Stimulated activated CD8-positive, alpha-beta memory T cell treated with anti-CD3 and anti-CD28 coated beads, Interleukin-12 subunit alpha, Interleukin-12 subunit beta, amount 100 ng/mL, for 1 hour (primary cell): Measurements from ENCODE around the gene HSBP1L1.
"Not testable (repeated sequence)": the region's sequence is repeated elsewhere in the genome, so short reads cannot be mapped to it uniquely, and the experiment has no call there.

Experiments
- DNase-seq: peaks from one replicate; pipeline ENCODE4 v3.0.0-alpha.2; 2020; ENCODE audit warnings: low read depth

Gene HSBP1L1

GRCh38 chr18:79945118-79946042 is 19.1 kb upstream of the HSBP1L1 start:
- no peak for DNase-seq

- no peak for DNase-seq
Observed at GRCh38 chr18:79947054-79947755, 17.2 kb upstream of the HSBP1L1 start.

GRCh38 chr18:79947881-79948610 is 16.4 kb upstream of the HSBP1L1 start:
- DNase-seq, result no peak

GRCh38 chr18:79948719-79949411 is 15.6 kb upstream of the HSBP1L1 start:
- DNase-seq, result no peak

GRCh38 chr18:79949697-79950487 is 14.6 kb upstream of the HSBP1L1 start:
- no peak for DNase-seq

- DNase-seq, result no peak
Observed at GRCh38 chr18:79950515-79951341, 13.7 kb upstream of the HSBP1L1 start.

GRCh38 chr18:79951545-79952455 is 12.6 kb upstream of the HSBP1L1 start, which contains the start of gene SLC66A2:
SLC66A2 (minus strand) TSS chr18:79951653; CDS start chr18:79950926, 727 bp downstream.
- peak; percentile 91 for DNase-seq

GRCh38 chr18:79952456-79952995 is 11.9 kb upstream of the HSBP1L1 start:
- DNase-seq, result no peak

- DNase-seq, result no peak
Observed at GRCh38 chr18:79952996-79953559, 11.4 kb upstream of the HSBP1L1 start.

GRCh38 chr18:79953971-79954651 is 10.3 kb upstream of the HSBP1L1 start:
- DNase-seq, result no peak

GRCh38 chr18:79954791-79955190 is 9.7 kb upstream of the HSBP1L1 start:
- no peak for DNase-seq

- no peak for DNase-seq
Observed at GRCh38 chr18:79955302-79956075, 9.0 kb upstream of the HSBP1L1 start.

- no peak for DNase-seq
Observed at GRCh38 chr18:79956276-79956675, 8.2 kb upstream of the HSBP1L1 start.

GRCh38 chr18:79958981-79959380 is 5.5 kb upstream of the HSBP1L1 start:
- no peak for DNase-seq

GRCh38 chr18:79960161-79960801 is 4.2 kb upstream of the HSBP1L1 start:
- DNase-seq, result not testable (repeated sequence)

- DNase-seq, result no peak
Observed at GRCh38 chr18:79960921-79961526, 3.4 kb upstream of the HSBP1L1 start.
